IMR-90 (cell line): Measurements from ENCODE around the gene ANO9. TPM values are rescaled to one million over a fixed set of nuclear protein-coding genes. Genes with fewer than 3 reads are reported as not detected.

Source experiments
- ATAC-seq: fragments of 200-7000 bp; cut with Tn5 transposase; 2 replicates; pipeline ENCODE4 v1.9.1; 2020; ENCODE audit warnings: low read depth, mild to moderate bottlenecking, moderate library complexity
- BruUV-seq: library from RNA; stranded (reverse); fragments of 400-500 nt; replicated peaks from 2 replicates; lab custom pipeline; 2021; lab: Mats Ljungman, UMichigan
- CTCF ChIA-PET: fragments of 300-600 bp; formaldehyde crosslinking; extraction: SDS; loops from one replicate; lab custom pipeline; 2021; ENCODE audit warnings: antibody characterized with exemption; lab: Yijun Ruan, JAX
- POLR2A ChIA-PET: fragments of 300-600 bp; sonication (Branson Sonifier 250); formaldehyde crosslinking; loops from one replicate; lab custom pipeline; 2022; ENCODE audit warnings: antibody characterized with exemption; ENCODE audit not compliant: unreplicated experiment; lab: Charles Lee
- DNase-seq: peaks from one replicate; pipeline ENCODE4 v3.0.0; 2013
- H2AFZ ChIP-seq: replicated peaks from 2 replicates; pipeline ENCODE3; 2013; ENCODE audit warnings: low read length, mild to moderate bottlenecking; ENCODE audit not compliant: poor library complexity
- H2AK5ac ChIP-seq: 2 replicates; pipeline ENCODE4 v1.6.1; 2013; ENCODE audit warnings: low read depth, low read length, inconsistent platforms
- H2AK9ac ChIP-seq: replicated peaks from 2 replicates; pipeline ENCODE3; 2013; ENCODE audit warnings: mild to moderate bottlenecking, low read depth, low read length, moderate library complexity; ENCODE audit not compliant: poor library complexity
- H2BK120ac ChIP-seq: 2 replicates; pipeline ENCODE4 v1.6.1; 2013; ENCODE audit warnings: low read depth, low read length, inconsistent platforms
- H2BK15ac ChIP-seq: 3 replicates; pipeline ENCODE4 v1.6.1; 2013; ENCODE audit warnings: low read depth, low read length, inconsistent platforms
- H2BK20ac ChIP-seq: 2 replicates; pipeline ENCODE4 v1.6.1; 2013; ENCODE audit warnings: low read depth, mild to moderate bottlenecking, inconsistent platforms, low read length, moderate library complexity
- H2BK5ac ChIP-seq: 2 replicates; pipeline ENCODE4 v1.6.1; 2013; ENCODE audit warnings: mild to moderate bottlenecking, low read depth, low read length, inconsistent platforms; ENCODE audit not compliant: poor library complexity, severe bottlenecking
- H3K14ac ChIP-seq: replicated peaks from 2 replicates; pipeline ENCODE4 v1.6.1; 2013; ENCODE audit warnings: low read depth, low read length, inconsistent platforms
- H3K18ac ChIP-seq: 2 replicates; pipeline ENCODE4 v1.6.1; 2013; ENCODE audit warnings: low read depth, low read length, control low read depth
- H3K23ac ChIP-seq: 2 replicates; pipeline ENCODE4 v1.6.1; 2013; ENCODE audit warnings: low read depth, low read length, inconsistent platforms
- H3K27ac ChIP-seq: 2 replicates; pipeline ENCODE4 v1.5.1; 2013; ENCODE audit warnings: mild to moderate bottlenecking, control low read depth, low read length; ENCODE audit not compliant: insufficient read depth
- H3K27me3 ChIP-seq: 2 replicates; pipeline ENCODE4 v1.6.1; 2013; ENCODE audit warnings: low read length; ENCODE audit not compliant: control insufficient read depth, insufficient read depth
- H3K36me3 ChIP-seq: 2 replicates; pipeline ENCODE4 v1.6.1; 2013; ENCODE audit warnings: low read length, mixed read lengths; ENCODE audit not compliant: control insufficient read depth, insufficient read depth
- H3K4ac ChIP-seq: 2 replicates; pipeline ENCODE4 v1.6.1; 2013; ENCODE audit warnings: low read depth, low read length, inconsistent platforms
- H3K4me1 ChIP-seq: 2 replicates; pipeline ENCODE4 v1.6.1; 2013; ENCODE audit warnings: low read length, mixed read lengths; ENCODE audit not compliant: control insufficient read depth, insufficient read depth
- H3K4me2 ChIP-seq: 2 replicates; pipeline ENCODE4 v1.6.1; 2013; ENCODE audit warnings: low read depth, mild to moderate bottlenecking, control low read depth, low read length, moderate library complexity
- H3K4me3 ChIP-seq: 2 replicates; pipeline ENCODE4 v1.5.1; 2013; ENCODE audit warnings: low read depth, mild to moderate bottlenecking, control low read depth, low read length, moderate library complexity; ENCODE audit not compliant: insufficient read depth
- H3K56ac ChIP-seq: 2 replicates; pipeline ENCODE4 v1.6.1; 2013; ENCODE audit warnings: low read length, inconsistent platforms; ENCODE audit not compliant: insufficient read depth; ENCODE audit errors: extremely low read depth
- H3K79me1 ChIP-seq, 2 experiments: 2 replicates each; pipeline ENCODE4 v1.6.1; 2013; ENCODE audit warnings: low read length in 2 of 2, inconsistent platforms in 1 of 2, low read depth in 1 of 2
- H3K9ac ChIP-seq: 2 replicates; pipeline ENCODE4 v1.6.1; 2013; ENCODE audit warnings: low read depth, low read length, control low read depth
- H3K9me1 ChIP-seq: 2 replicates; pipeline ENCODE4 v1.6.1; 2013; ENCODE audit warnings: low read length, inconsistent platforms; ENCODE audit not compliant: insufficient read depth
- H3K9me3 ChIP-seq: 2 replicates; pipeline ENCODE4 v1.6.1; 2013; ENCODE audit warnings: low read length; ENCODE audit not compliant: control insufficient read depth, insufficient read depth
- H4K20me1 ChIP-seq: 2 replicates; pipeline ENCODE4 v1.6.1; 2013; ENCODE audit warnings: low read length, inconsistent platforms; ENCODE audit not compliant: insufficient read depth
- H4K5ac ChIP-seq: 2 replicates; pipeline ENCODE4 v1.6.1; 2013; ENCODE audit warnings: mild to moderate bottlenecking, low read depth, low read length, control low read depth
- H4K8ac ChIP-seq, 2 experiments: 2 replicates each; pipeline ENCODE4 v1.6.1; 2013; ENCODE audit warnings: low read depth in 2 of 2, low read length in 2 of 2, control low read depth in 1 of 2, inconsistent platforms in 1 of 2
- H4K91ac ChIP-seq: 2 replicates; pipeline ENCODE4 v1.6.1; 2013; ENCODE audit warnings: low read depth, low read length, inconsistent platforms; ENCODE audit not compliant: insufficient read depth
- BHLHE40 ChIP-seq: fragments of 150-350 bp; IDR thresholded peaks from 2 replicates; pipeline ENCODE4 v1.6.1; 2016; ENCODE audit warnings: mild to moderate bottlenecking, low read depth, low read length
- CTCF ChIP-seq: conservative IDR thresholded peaks from 2 replicates; pipeline ENCODE4 v1.5.1; 2012; ENCODE audit warnings: mild to moderate bottlenecking, low read depth, low read length, improper control_type of control experiment
- NFE2L2 ChIP-seq: fragments of 150-350 bp; IDR thresholded peaks from 2 replicates; pipeline ENCODE4 v1.6.1; 2016; ENCODE audit warnings: low read depth, mild to moderate bottlenecking, low read length
- RCOR1 ChIP-seq: IDR thresholded peaks from 2 replicates; pipeline ENCODE4 v1.6.1; 2012; ENCODE audit warnings: mild to moderate bottlenecking, low read length, improper control_type of control experiment; ENCODE audit not compliant: insufficient replicate concordance
- WGBS, 2 experiments: methylation state at CpG; one replicate each; pipeline versions ENCODE4 v1.1.5 to v1.1.7; 2013; ENCODE audit warnings: missing lambda C conversion rate in 2 of 2; ENCODE audit not compliant: insufficient read length in 1 of 2; ENCODE audit errors: extremely low coverage in 2 of 2; 5-methylcytosine and 5-hydroxymethylcytosine counted together
- dilution Hi-C: fragments of 300-500 bp; cut with HindIII; formaldehyde crosslinking; loops from one replicate; pipeline ENCODE4 v1.14.3; 2018; ENCODE audit warnings: low sequenced_read_pairs; ENCODE audit not compliant: unreplicated experiment
- in situ Hi-C: fragments of 300-500 bp; cut with MboI; formaldehyde crosslinking; loops from 3 replicates; pipeline ENCODE4 v1.14.3; 2019; ENCODE audit warnings: low sequenced_read_pairs, inconsistent platforms, mixed read lengths
- intact Hi-C: fragments of 100-400 bp; cut with micrococcal nuclease; formaldehyde crosslinking; loops from 2 replicates; pipeline ENCODE4 v1.10.0; 2022
- polyA plus RNA-seq, 3 experiments: library from polyadenylated mRNA; depleted of rRNA; stranded (reverse); fragments of >200 nt; gene quantifications; 2 replicates each; pipeline ENCODE4 v1.2.3, GENCODE V29; 2012; ENCODE audit warnings: low replicate concordance in 1 of 3
- total RNA-seq: library from RNA; depleted of rRNA; stranded (reverse); fragments of >200 nt; gene quantifications from 2 replicates; pipeline ENCODE4 v1.2.3, GENCODE V29; 2012

Gene ANO9
- total and polyA plus RNA-seq, 2 of the 4 experiments (the other 2 are of a cell fraction) = not detected

GRCh38 chr11:424232-424631 lies 17.6 kb downstream of the ANO9 start:
- Histone ChIP-seq H3K27me3 (peaks cover 29% of the 10 kb centered on the region), H3K4me2 (no peak overlapping the region), H3K4me3 (no peak overlapping the region), H3K14ac (no peak overlapping the region), H3K18ac (no peak overlapping the region), H3K9me3 (no peaks in the 10 kb centered on the region), H2BK15ac (no peak overlapping the region), H3K79me1 (no peaks in the 10 kb centered on the region), H3K4ac (no peak overlapping the region), H3K56ac (no peak overlapping the region), H3K23ac (no peak overlapping the region), H2BK20ac (no peak overlapping the region), H3K9me1 (no peaks in the 10 kb centered on the region), H3K4me1 (no peaks in the 10 kb centered on the region), H2AK9ac (no peak overlapping the region), H3K36me3 (no peaks in the 10 kb centered on the region), H2AK5ac (no peak overlapping the region), H3K9ac (no peak overlapping the region), H2BK5ac (no peak overlapping the region), H2BK120ac (no peak overlapping the region), H4K20me1 (no peaks in the 10 kb centered on the region), H2AFZ (no peak overlapping the region), H3K27ac (no peak overlapping the region), H4K91ac (no peak overlapping the region), H4K5ac (no peak overlapping the region), H4K8ac (no peak overlapping the region)
- 92% methylated on average over 2 of the region's 4 CpGs; no CpG with 5 or more reads in 1 of the 2 experiments for WGBS, 2 experiments
- POLR2A ChIA-PET = no interaction called here
- intact Hi-C loops (no loop called here), in situ Hi-C loops (no loop called here), dilution Hi-C loops (no loop called here)
- CTCF ChIA-PET = no interaction called here
- BruUV-seq = no TSS peak
- DNase-seq = no peak
- no peak for ATAC-seq
- TF ChIP-seq CTCF (no peak), RCOR1 (no peak), NFE2L2 (no peak), BHLHE40 (no peak)
